HEK293T (cell line): ENCODE measurements around the gene LUC7L3.

Experiments used
- BHLHE40 ChIP-seq: fragments of 450-650 bp; IDR thresholded peaks from 2 replicates; pipeline ENCODE4 v1.6.1; 2016; ENCODE audit warnings: mild to moderate bottlenecking, moderate library complexity, borderline replicate concordance
- ELF4 ChIP-seq: fragments of 450-650 bp; IDR thresholded peaks from 2 replicates; pipeline ENCODE4 v1.6.1; 2017; ENCODE audit warnings: antibody characterized with exemption
- FOXA1 ChIP-seq: fragments of 450-650 bp; IDR thresholded peaks from 2 replicates; pipeline ENCODE4 v1.6.1; 2016; ENCODE audit warnings: mild to moderate bottlenecking
- FOXK2 ChIP-seq: fragments of 450-650 bp; IDR thresholded peaks from 2 replicates; pipeline ENCODE4 v1.6.1; 2016; ENCODE audit warnings: mild to moderate bottlenecking
- HDGF ChIP-seq: fragments of 450-650 bp; IDR thresholded peaks from 2 replicates; pipeline ENCODE4 v1.6.1; 2017; ENCODE audit warnings: antibody characterized with exemption, borderline replicate concordance
- L3MBTL2 ChIP-seq: fragments of 450-650 bp; conservative IDR thresholded peaks from 2 replicates; pipeline ENCODE4 v1.6.1; 2016; ENCODE audit warnings: mild to moderate bottlenecking
- LEF1 ChIP-seq: fragments of 450-650 bp; IDR thresholded peaks from 2 replicates; pipeline ENCODE4 v1.6.1; 2017; ENCODE audit warnings: mild to moderate bottlenecking, borderline replicate concordance
- NFRKB ChIP-seq: fragments of 450-650 bp; IDR thresholded peaks from 2 replicates; pipeline ENCODE4 v1.6.1; 2016; ENCODE audit warnings: mild to moderate bottlenecking, moderate library complexity
- PKNOX1 ChIP-seq: fragments of 450-650 bp; IDR thresholded peaks from 2 replicates; pipeline ENCODE4 v1.6.1; 2016
- SP1 ChIP-seq: fragments of 450-650 bp; IDR thresholded peaks from 2 replicates; pipeline ENCODE4 v1.6.1; 2017
- TARDBP ChIP-seq: fragments of 450-650 bp; IDR thresholded peaks from 2 replicates; pipeline ENCODE4 v1.6.1; 2016

GRCh38 chr17:50710650-50711049 is 8.8 kb upstream of the LUC7L3 start:
- TF ChIP-seq NFRKB = no peak
- TF ChIP-seq FOXA1 = no peak
- TF ChIP-seq FOXK2 = no peak
- TF ChIP-seq ELF4 = no peak
- no peak for TF ChIP-seq LEF1
- TF ChIP-seq HDGF = no peak
- no peak for TF ChIP-seq L3MBTL2
- TF ChIP-seq BHLHE40 = no peak
- no peak for TF ChIP-seq PKNOX1
- TF ChIP-seq TARDBP = no peak
- TF ChIP-seq SP1 = no peak
